Stomach smooth muscle (tissue), 2 donors: ENCODE measurements around the gene FAS.

Experiments used
- H3K27ac ChIP-seq: one replicate; pipeline ENCODE4 v1.7.0; 2013; ENCODE audit warnings: mild to moderate bottlenecking, low read length, inconsistent platforms
- H3K27me3 ChIP-seq, 2 donors: one replicate each; pipeline ENCODE4 v1.7.0; 2013; ENCODE audit warnings: low read length in 2 of 2; ENCODE audit not compliant: insufficient read depth in 2 of 2, control insufficient read depth in 1 of 2
- H3K36me3 ChIP-seq, 2 donors: one replicate each; pipeline ENCODE4 v1.7.0; 2013; ENCODE audit warnings: low read length in 2 of 2; ENCODE audit not compliant: control insufficient read depth in 2 of 2, insufficient read depth in 2 of 2
- H3K4me1 ChIP-seq: one replicate; pipeline ENCODE4 v1.7.0; 2013; ENCODE audit warnings: low read length; ENCODE audit not compliant: control insufficient read depth, insufficient read depth
- H3K4me3 ChIP-seq, 2 donors: one replicate each; pipeline ENCODE4 v1.7.0; 2013; ENCODE audit warnings: low read length in 2 of 2
- H3K9ac ChIP-seq, 2 donors: one replicate each; pipeline ENCODE4 v1.7.0; 2013; ENCODE audit warnings: low read length in 2 of 2, mild to moderate bottlenecking in 1 of 2
- H3K9me3 ChIP-seq, 2 donors: one replicate each; pipeline ENCODE4 v1.7.0; 2013; ENCODE audit warnings: low read length in 2 of 2; ENCODE audit not compliant: control insufficient read depth in 2 of 2
- donor health status: healthy.
- donor health status: Pancreatic carcinoma.

Gene FAS

GRCh38 chr10:88971221-88972061 lies 19.2 kb upstream of the FAS start:
- H3K27me3 ChIP-seq: no peaks in the 10 kb centered on the region

GRCh38 chr10:88974012-88974411 lies 16.6 kb upstream of the FAS start:
- H3K4me1 ChIP-seq: peaks cover 10% of the 10 kb centered on the region
- peak overlapping the region in 1 of 2 donors; percentile 64 for H3K4me3 ChIP-seq
- H3K36me3 ChIP-seq: no peaks in the 10 kb centered on the region
- H3K27ac ChIP-seq: peak overlapping the region; percentile 8
- H3K27me3 ChIP-seq: no peaks in the 10 kb centered on the region
- H3K9me3 ChIP-seq: no peaks in the 10 kb centered on the region
- H3K9ac ChIP-seq: no peak overlapping the region

More at GRCh38 chr10:88971221-88972061, 19.2 kb upstream of the FAS start:
- H3K9ac ChIP-seq: peak overlapping the region; percentile 13 to 43
- peak overlapping the region in 1 of 2 donors; percentile 10 for H3K4me3 ChIP-seq
- peaks cover 16% of the 10 kb centered on the region for H3K4me1 ChIP-seq
- H3K27ac ChIP-seq: peak overlapping the region; percentile 56
- H3K9me3 ChIP-seq: no peaks in the 10 kb centered on the region
- no peaks in the 10 kb centered on the region for H3K36me3 ChIP-seq

GRCh38 chr10:88974446-88975376 lies 15.9 kb upstream of the FAS start:
- peak overlapping the region; percentile 47 to 53 for H3K9ac ChIP-seq
- H3K4me3 ChIP-seq: peak overlapping the region; percentile 58 to 64
- no peaks in the 10 kb centered on the region for H3K9me3 ChIP-seq
- peaks cover 14% of the 10 kb centered on the region for H3K4me1 ChIP-seq
- H3K27ac ChIP-seq: peak overlapping the region; percentile 20
- H3K27me3 ChIP-seq: no peaks in the 10 kb centered on the region
- no peaks in the 10 kb centered on the region for H3K36me3 ChIP-seq

- peaks cover 20% of the 10 kb centered on the region for H3K4me1 ChIP-seq
Measured at GRCh38 chr10:88975377-88975720, 15.2 kb upstream of the FAS start.

GRCh38 chr10:88978463-88978862 lies 12.1 kb upstream of the FAS start:
- H3K36me3 ChIP-seq: no peaks in the 10 kb centered on the region
- H3K9ac ChIP-seq: peak overlapping the region; percentile 25 to 42
- peak overlapping the region; percentile 80 for H3K27ac ChIP-seq
- peaks cover 36% of the 10 kb centered on the region for H3K4me1 ChIP-seq
- H3K4me3 ChIP-seq: peak overlapping the region in 1 of 2 donors; percentile 8
- H3K9me3 ChIP-seq: no peaks in the 10 kb centered on the region
- H3K27me3 ChIP-seq: no peaks in the 10 kb centered on the region

More at GRCh38 chr10:88975377-88975720, 15.2 kb upstream of the FAS start:
- Histone ChIP-seq H3K4me3 (peak overlapping the region; percentile 58 to 64), H3K36me3 (no peaks in the 10 kb centered on the region), H3K9me3 (no peaks in the 10 kb centered on the region), H3K27ac (peak overlapping the region; percentile 20), H3K27me3 (no peaks in the 10 kb centered on the region), H3K9ac (peak overlapping the region; percentile 47 to 53)

GRCh38 chr10:88979153-88979562 lies 11.4 kb upstream of the FAS start:
- H3K9me3 ChIP-seq: no peaks in the 10 kb centered on the region
- H3K36me3 ChIP-seq: no peaks in the 10 kb centered on the region
- peak overlapping the region; percentile 7 to 47 for H3K4me3 ChIP-seq
- peaks cover 30% of the 10 kb centered on the region for H3K4me1 ChIP-seq
- no peaks in the 10 kb centered on the region for H3K27me3 ChIP-seq
- H3K9ac ChIP-seq: peak overlapping the region; percentile 59 to 72
- peak overlapping the region; percentile 80 for H3K27ac ChIP-seq

GRCh38 chr10:88979603-88980002 lies 11.0 kb upstream of the FAS start:
- Histone ChIP-seq H3K4me3 (peak overlapping the region; percentile 7 to 47), H3K36me3 (no peaks in the 10 kb centered on the region), H3K27ac (peak overlapping the region; percentile 80), H3K27me3 (no peaks in the 10 kb centered on the region), H3K9me3 (no peaks in the 10 kb centered on the region), H3K4me1 (peaks cover 33% of the 10 kb centered on the region), H3K9ac (peak overlapping the region; percentile 59 to 72)

GRCh38 chr10:88980247-88980646 lies 10.4 kb upstream of the FAS start:
- H3K9me3 ChIP-seq: no peaks in the 10 kb centered on the region
- H3K27ac ChIP-seq: peak overlapping the region; percentile 80
- peaks cover 36% of the 10 kb centered on the region for H3K4me1 ChIP-seq
- no peaks in the 10 kb centered on the region for H3K27me3 ChIP-seq
- H3K36me3 ChIP-seq: no peaks in the 10 kb centered on the region
- peak overlapping the region in 1 of 2 donors; percentile 47 for H3K4me3 ChIP-seq
- H3K9ac ChIP-seq: peak overlapping the region; percentile 59 to 62

- Histone ChIP-seq H3K9me3 (no peaks in the 10 kb centered on the region), H3K4me3 (peak overlapping the region in 1 of 2 donors; percentile 19), H3K4me1 (peaks cover 38% of the 10 kb centered on the region), H3K9ac (peak overlapping the region in 1 of 2 donors; percentile 59), H3K36me3 (no peaks in the 10 kb centered on the region), H3K27me3 (no peaks in the 10 kb centered on the region), H3K27ac (peak overlapping the region; percentile 80)
Measured at GRCh38 chr10:88980800-88981199, 9.8 kb upstream of the FAS start.

GRCh38 chr10:88981435-88981834 lies 9.2 kb upstream of the FAS start:
- H3K27ac ChIP-seq: peak overlapping the region; percentile 80

More at GRCh38 chr10:88981435-88981834, 9.2 kb upstream of the FAS start:
- H3K4me3 ChIP-seq: no peak overlapping the region
- peak overlapping the region in 1 of 2 donors; percentile 73 for H3K9ac ChIP-seq
- H3K27me3 ChIP-seq: no peaks in the 10 kb centered on the region
- H3K36me3 ChIP-seq: no peaks in the 10 kb centered on the region
- no peaks in the 10 kb centered on the region for H3K9me3 ChIP-seq
- H3K4me1 ChIP-seq: peaks cover 42% of the 10 kb centered on the region
